Measurements from ENCODE around the gene ERVH48-1. TPM values are rescaled to one million over a fixed set of nuclear protein-coding genes. Genes with fewer than 3 reads are reported as not detected.
"Not testable (repeated sequence)": the region's sequence is repeated elsewhere in the genome, so short reads cannot be mapped to it uniquely, and the experiment has no call there.

Gene ERVH48-1
- total RNA-seq, 4 donors from 2014 or later: not detected

GRCh38 chr21:42964086-42964485 is 38.7 kb upstream of the ERVH48-1 start:
- no peaks in the 10 kb centered on the region for H3K9me3 ChIP-seq
- TF ChIP-seq POLR2A (IDR thresholded peaks at IDR 0.05; ENCODE audit: low read depth) (no peak), EP300 (IDR thresholded peaks at IDR 0.05) (no peak), CTCF (IDR thresholded peaks at IDR 0.05) (no peak), POLR2AphosphoS5 (IDR thresholded peaks at IDR 0.05) (no peak)
- no peak overlapping the region for H3K4me3 ChIP-seq
- DNase-seq (ENCODE audit: extremely low spot score): no peak
- H3K36me3 ChIP-seq: no peaks in the 10 kb centered on the region
- WGBS: 93% methylated on average over 9 of the region's 9 CpGs
- no peak overlapping the region for H3K27ac ChIP-seq (replicated peaks in 1 of 4)
- H3K4me1 ChIP-seq: no peaks in the 10 kb centered on the region
- H3K27me3 ChIP-seq: no peaks in the 10 kb centered on the region
- intact Hi-C loops (cut with DNase I): no loop called here

GRCh38 chr21:42962380-42963007 is 37.1 kb upstream of the ERVH48-1 start:
- no peak for DNase-seq (ENCODE audit: extremely low spot score)
- no peak overlapping the region for H3K27ac ChIP-seq (replicated peaks in 1 of 4)
- H3K27me3 ChIP-seq: no peaks in the 10 kb centered on the region
- 74% methylated on average over 6 of the region's 6 CpGs for WGBS
- no peaks in the 10 kb centered on the region for H3K36me3 ChIP-seq
- no peaks in the 10 kb centered on the region for H3K4me1 ChIP-seq
- no peak overlapping the region for H3K4me3 ChIP-seq
- H3K9me3 ChIP-seq: no peaks in the 10 kb centered on the region
- TF ChIP-seq EP300 (IDR thresholded peaks at IDR 0.05) (no peak), POLR2AphosphoS5 (IDR thresholded peaks at IDR 0.05) (no peak), CTCF (IDR thresholded peaks at IDR 0.05) (no peak), POLR2A (IDR thresholded peaks at IDR 0.05; ENCODE audit: low read depth) (no peak)
- intact Hi-C loops (cut with DNase I): no loop called here

- no peak overlapping the region for H3K27ac ChIP-seq (replicated peaks in 1 of 4)
- H3K27me3 ChIP-seq: no peaks in the 10 kb centered on the region
- H3K4me1 ChIP-seq: no peaks in the 10 kb centered on the region
- H3K4me3 ChIP-seq: no peak overlapping the region
- no peaks in the 10 kb centered on the region for H3K9me3 ChIP-seq
- no peaks in the 10 kb centered on the region for H3K36me3 ChIP-seq
- DNase-seq (ENCODE audit: extremely low spot score): no peak
- intact Hi-C loops (cut with DNase I): no loop called here
- WGBS: 88% methylated on average over 3 of the region's 3 CpGs
- TF ChIP-seq EP300 (IDR thresholded peaks at IDR 0.05): no peak
- no peak for TF ChIP-seq POLR2AphosphoS5 (IDR thresholded peaks at IDR 0.05)
- no peak for TF ChIP-seq CTCF (IDR thresholded peaks at IDR 0.05)
- TF ChIP-seq POLR2A (IDR thresholded peaks at IDR 0.05; ENCODE audit: low read depth): no peak
Observed at GRCh38 chr21:42959728-42960127, 34.3 kb upstream of the ERVH48-1 start.

- intact Hi-C loops (cut with DNase I); H3K9me3 ChIP-seq; H3K27me3 ChIP-seq; H3K4me1 ChIP-seq; H3K27ac ChIP-seq (replicated peaks in 1 of 4); H3K36me3 ChIP-seq; H3K4me3 ChIP-seq; DNase-seq (ENCODE audit: extremely low spot score): not testable (repeated sequence)
- 86% methylated on average over 6 of the region's 6 CpGs for WGBS
Observed at GRCh38 chr21:42958122-42958521, 32.7 kb upstream of the ERVH48-1 start.

- DNase-seq (ENCODE audit: extremely low spot score): no peak
- Histone ChIP-seq H3K9me3 (no peaks in the 10 kb centered on the region), H3K27ac (replicated peaks in 1 of 4) (no peak overlapping the region), H3K4me1 (no peaks in the 10 kb centered on the region), H3K36me3 (no peaks in the 10 kb centered on the region), H3K4me3 (no peak overlapping the region), H3K27me3 (no peaks in the 10 kb centered on the region)
- WGBS: 87% methylated on average over 13 of the region's 13 CpGs
- intact Hi-C loops (cut with DNase I): no loop called here
- TF ChIP-seq EP300 (IDR thresholded peaks at IDR 0.05): no peak
- no peak for TF ChIP-seq POLR2AphosphoS5 (IDR thresholded peaks at IDR 0.05)
- no peak for TF ChIP-seq CTCF (IDR thresholded peaks at IDR 0.05)
- TF ChIP-seq POLR2A (IDR thresholded peaks at IDR 0.05; ENCODE audit: low read depth): no peak
Observed at GRCh38 chr21:42956824-42957630, 31.6 kb upstream of the ERVH48-1 start.

- 92% methylated on average over 9 of the region's 9 CpGs for WGBS
- H3K4me3 ChIP-seq; H3K4me1 ChIP-seq; DNase-seq (ENCODE audit: extremely low spot score); H3K27ac ChIP-seq (replicated peaks in 1 of 4); intact Hi-C loops (cut with DNase I); H3K27me3 ChIP-seq; H3K36me3 ChIP-seq; H3K9me3 ChIP-seq: not testable (repeated sequence)
Observed at GRCh38 chr21:42951193-42951592, 25.8 kb upstream of the ERVH48-1 start.

GRCh38 chr21:42949094-42949755 is 23.8 kb upstream of the ERVH48-1 start:
- not testable (repeated sequence) for H3K9me3 ChIP-seq; DNase-seq (ENCODE audit: extremely low spot score); H3K27me3 ChIP-seq; H3K36me3 ChIP-seq; H3K4me1 ChIP-seq; H3K27ac ChIP-seq (replicated peaks in 1 of 4); H3K4me3 ChIP-seq
- 85% methylated on average over 13 of the region's 13 CpGs for WGBS
- intact Hi-C loops (cut with DNase I): loop anchor here (10.0 kb wide), 1 partner anchor 46 kb away; no protein-coding TSS in a partner anchor
